IMR-90 (cell line): ENCODE measurements around the gene TMEM43. TPM values are rescaled to one million over a fixed set of nuclear protein-coding genes. Genes with fewer than 3 reads are reported as not detected.

Experiments
- ATAC-seq: fragments of 200-7000 bp; cut with Tn5 transposase; 2 replicates; pipeline ENCODE4 v1.9.1; 2020; ENCODE audit warnings: low read depth, mild to moderate bottlenecking, moderate library complexity
- BruUV-seq: library from RNA; stranded (reverse); fragments of 400-500 nt; replicated peaks from 2 replicates; lab custom pipeline; 2021; lab: Mats Ljungman, UMichigan
- CTCF ChIA-PET: fragments of 300-600 bp; formaldehyde crosslinking; extraction: SDS; loops from one replicate; lab custom pipeline; 2021; ENCODE audit warnings: antibody characterized with exemption; lab: Yijun Ruan, JAX
- POLR2A ChIA-PET: fragments of 300-600 bp; sonication (Branson Sonifier 250); formaldehyde crosslinking; loops from one replicate; lab custom pipeline; 2022; ENCODE audit warnings: antibody characterized with exemption; ENCODE audit not compliant: unreplicated experiment; lab: Charles Lee
- DNase-seq: peaks from one replicate; pipeline ENCODE4 v3.0.0; 2013
- H2AFZ ChIP-seq: replicated peaks from 2 replicates; pipeline ENCODE3; 2013; ENCODE audit warnings: low read length, mild to moderate bottlenecking; ENCODE audit not compliant: poor library complexity
- H2AK5ac ChIP-seq: 2 replicates; pipeline ENCODE4 v1.6.1; 2013; ENCODE audit warnings: low read depth, low read length, inconsistent platforms
- H2AK9ac ChIP-seq: replicated peaks from 2 replicates; pipeline ENCODE3; 2013; ENCODE audit warnings: mild to moderate bottlenecking, low read depth, low read length, moderate library complexity; ENCODE audit not compliant: poor library complexity
- H2BK120ac ChIP-seq: 2 replicates; pipeline ENCODE4 v1.6.1; 2013; ENCODE audit warnings: low read depth, low read length, inconsistent platforms
- H2BK15ac ChIP-seq: 3 replicates; pipeline ENCODE4 v1.6.1; 2013; ENCODE audit warnings: low read depth, low read length, inconsistent platforms
- H2BK20ac ChIP-seq: 2 replicates; pipeline ENCODE4 v1.6.1; 2013; ENCODE audit warnings: low read depth, mild to moderate bottlenecking, inconsistent platforms, low read length, moderate library complexity
- H2BK5ac ChIP-seq: 2 replicates; pipeline ENCODE4 v1.6.1; 2013; ENCODE audit warnings: mild to moderate bottlenecking, low read depth, low read length, inconsistent platforms; ENCODE audit not compliant: poor library complexity, severe bottlenecking
- H3K14ac ChIP-seq: replicated peaks from 2 replicates; pipeline ENCODE4 v1.6.1; 2013; ENCODE audit warnings: low read depth, low read length, inconsistent platforms
- H3K18ac ChIP-seq: 2 replicates; pipeline ENCODE4 v1.6.1; 2013; ENCODE audit warnings: low read depth, low read length, control low read depth
- H3K23ac ChIP-seq: 2 replicates; pipeline ENCODE4 v1.6.1; 2013; ENCODE audit warnings: low read depth, low read length, inconsistent platforms
- H3K27ac ChIP-seq: 2 replicates; pipeline ENCODE4 v1.5.1; 2013; ENCODE audit warnings: mild to moderate bottlenecking, control low read depth, low read length; ENCODE audit not compliant: insufficient read depth
- H3K27me3 ChIP-seq: 2 replicates; pipeline ENCODE4 v1.6.1; 2013; ENCODE audit warnings: low read length; ENCODE audit not compliant: control insufficient read depth, insufficient read depth
- H3K36me3 ChIP-seq: 2 replicates; pipeline ENCODE4 v1.6.1; 2013; ENCODE audit warnings: low read length, mixed read lengths; ENCODE audit not compliant: control insufficient read depth, insufficient read depth
- H3K4ac ChIP-seq: 2 replicates; pipeline ENCODE4 v1.6.1; 2013; ENCODE audit warnings: low read depth, low read length, inconsistent platforms
- H3K4me1 ChIP-seq: 2 replicates; pipeline ENCODE4 v1.6.1; 2013; ENCODE audit warnings: low read length, mixed read lengths; ENCODE audit not compliant: control insufficient read depth, insufficient read depth
- H3K4me2 ChIP-seq: 2 replicates; pipeline ENCODE4 v1.6.1; 2013; ENCODE audit warnings: low read depth, mild to moderate bottlenecking, control low read depth, low read length, moderate library complexity
- H3K4me3 ChIP-seq: 2 replicates; pipeline ENCODE4 v1.5.1; 2013; ENCODE audit warnings: low read depth, mild to moderate bottlenecking, control low read depth, low read length, moderate library complexity; ENCODE audit not compliant: insufficient read depth
- H3K56ac ChIP-seq: 2 replicates; pipeline ENCODE4 v1.6.1; 2013; ENCODE audit warnings: low read length, inconsistent platforms; ENCODE audit not compliant: insufficient read depth; ENCODE audit errors: extremely low read depth
- H3K79me1 ChIP-seq, 2 experiments: 2 replicates each; pipeline ENCODE4 v1.6.1; 2013; ENCODE audit warnings: low read length in 2 of 2, inconsistent platforms in 1 of 2, low read depth in 1 of 2
- H3K9ac ChIP-seq: 2 replicates; pipeline ENCODE4 v1.6.1; 2013; ENCODE audit warnings: low read depth, low read length, control low read depth
- H3K9me1 ChIP-seq: 2 replicates; pipeline ENCODE4 v1.6.1; 2013; ENCODE audit warnings: low read length, inconsistent platforms; ENCODE audit not compliant: insufficient read depth
- H3K9me3 ChIP-seq: 2 replicates; pipeline ENCODE4 v1.6.1; 2013; ENCODE audit warnings: low read length; ENCODE audit not compliant: control insufficient read depth, insufficient read depth
- H4K20me1 ChIP-seq: 2 replicates; pipeline ENCODE4 v1.6.1; 2013; ENCODE audit warnings: low read length, inconsistent platforms; ENCODE audit not compliant: insufficient read depth
- H4K5ac ChIP-seq: 2 replicates; pipeline ENCODE4 v1.6.1; 2013; ENCODE audit warnings: mild to moderate bottlenecking, low read depth, low read length, control low read depth
- H4K8ac ChIP-seq, 2 experiments: 2 replicates each; pipeline ENCODE4 v1.6.1; 2013; ENCODE audit warnings: low read depth in 2 of 2, low read length in 2 of 2, control low read depth in 1 of 2, inconsistent platforms in 1 of 2
- H4K91ac ChIP-seq: 2 replicates; pipeline ENCODE4 v1.6.1; 2013; ENCODE audit warnings: low read depth, low read length, inconsistent platforms; ENCODE audit not compliant: insufficient read depth
- BHLHE40 ChIP-seq: fragments of 150-350 bp; IDR thresholded peaks from 2 replicates; pipeline ENCODE4 v1.6.1; 2016; ENCODE audit warnings: mild to moderate bottlenecking, low read depth, low read length
- SMC3 ChIP-seq: fragments of 150-350 bp; IDR thresholded peaks from 2 replicates; pipeline ENCODE4 v1.6.1; 2016; ENCODE audit warnings: low read depth, mild to moderate bottlenecking, antibody characterized with exemption, low read length, moderate library complexity
- WGBS, 2 experiments: methylation state at CpG; one replicate each; pipeline versions ENCODE4 v1.1.5 to v1.1.7; 2013; ENCODE audit warnings: missing lambda C conversion rate in 2 of 2; ENCODE audit not compliant: insufficient read length in 1 of 2; ENCODE audit errors: extremely low coverage in 2 of 2; 5-methylcytosine and 5-hydroxymethylcytosine counted together
- dilution Hi-C: fragments of 300-500 bp; cut with HindIII; formaldehyde crosslinking; loops from one replicate; pipeline ENCODE4 v1.14.3; 2018; ENCODE audit warnings: low sequenced_read_pairs; ENCODE audit not compliant: unreplicated experiment
- in situ Hi-C: fragments of 300-500 bp; cut with MboI; formaldehyde crosslinking; loops from 3 replicates; pipeline ENCODE4 v1.14.3; 2019; ENCODE audit warnings: low sequenced_read_pairs, inconsistent platforms, mixed read lengths
- intact Hi-C: fragments of 100-400 bp; cut with micrococcal nuclease; formaldehyde crosslinking; loops from 2 replicates; pipeline ENCODE4 v1.10.0; 2022
- polyA plus RNA-seq, 3 experiments: library from polyadenylated mRNA; depleted of rRNA; stranded (reverse); fragments of >200 nt; gene quantifications; 2 replicates each; pipeline ENCODE4 v1.2.3, GENCODE V29; 2012; ENCODE audit warnings: low replicate concordance in 1 of 3
- total RNA-seq: library from RNA; depleted of rRNA; stranded (reverse); fragments of >200 nt; gene quantifications from 2 replicates; pipeline ENCODE4 v1.2.3, GENCODE V29; 2012
- TF ChIP-seq, protein P1 (sequence below): conservative IDR thresholded peaks from 2 replicates; pipeline ENCODE4 v1.5.1; 2012; ENCODE audit warnings: mild to moderate bottlenecking, low read depth, low read length, improper control_type of control experiment

TMEM43 gene
- total and polyA plus RNA-seq, 2 of the 4 experiments (the other 2 are of a cell fraction) = 109 to 114 TPM

DNA sequence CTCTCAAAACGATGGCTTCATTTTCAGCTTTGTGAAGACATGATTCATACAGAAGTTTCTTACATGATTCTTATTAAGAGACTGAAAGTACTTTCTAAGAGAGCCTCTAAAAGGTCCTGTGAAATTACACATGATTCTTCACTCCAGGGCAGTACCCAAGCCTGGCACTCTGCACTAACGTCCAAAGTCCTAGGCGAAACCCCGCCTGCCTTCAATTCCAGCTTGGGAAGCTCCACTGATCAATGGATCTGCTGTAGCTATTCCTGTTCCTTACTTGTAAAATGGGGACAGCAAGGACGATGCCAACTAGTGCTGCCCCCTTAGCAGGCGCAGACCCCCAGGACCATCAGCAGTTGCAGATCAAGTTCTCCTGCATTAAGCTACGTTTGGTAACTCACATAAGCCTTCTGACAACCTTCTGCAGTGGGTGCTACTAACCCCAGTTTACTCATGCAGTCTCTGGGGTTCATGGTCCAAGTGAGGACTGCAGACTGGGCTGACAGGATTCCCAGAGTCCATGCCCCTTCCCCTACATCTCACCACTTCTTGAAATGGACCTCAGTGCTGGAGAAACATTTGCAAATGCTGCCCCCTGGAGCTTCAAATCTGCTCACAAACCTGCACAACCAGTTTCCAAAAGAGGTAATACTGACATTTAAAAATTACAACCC, 10.8 kb upstream of the TMEM43 start:
- Histone ChIP-seq H2BK20ac (no peak overlapping the region), H2AK9ac (no peak overlapping the region), H3K4me1 (peaks cover 6% of the 10 kb centered on the region; the same call in 1 of the 2 replicates), H3K9me1 (peaks cover 16% of the 10 kb centered on the region; the same call in 1 of the 2 replicates), H2BK15ac (no peak overlapping the region), H3K14ac (no peak overlapping the region), H4K8ac (no peak overlapping the region), H2AK5ac (no peak overlapping the region), H4K5ac (no peak overlapping the region), H4K20me1 (no peaks in the 10 kb centered on the region), H3K9ac (no peak overlapping the region), H3K36me3 (peaks cover 20% of the 10 kb centered on the region), H3K9me3 (no peaks in the 10 kb centered on the region), H3K27ac (no peak overlapping the region), H3K4me2 (no peak overlapping the region), H2BK5ac (no peak overlapping the region), H3K23ac (no peak overlapping the region), H4K91ac (no peak overlapping the region), H3K4ac (no peak overlapping the region), H3K56ac (no peak overlapping the region), H3K27me3 (no peaks in the 10 kb centered on the region), H3K79me1 (peaks cover 13 to 16% of the 10 kb centered on the region in 2 experiments; a peak in 3 of 4 replicates), H2BK120ac (no peak overlapping the region), H2AFZ (peak overlapping the region; percentile 46), H3K4me3 (no peak overlapping the region), H3K18ac (no peak overlapping the region)
- no peak for ATAC-seq
- TF ChIP-seq BHLHE40 (no peak), SMC3 (peak; percentile 29; the same call in 1 of the 2 replicates)
- TF ChIP-seq, protein P1, sequence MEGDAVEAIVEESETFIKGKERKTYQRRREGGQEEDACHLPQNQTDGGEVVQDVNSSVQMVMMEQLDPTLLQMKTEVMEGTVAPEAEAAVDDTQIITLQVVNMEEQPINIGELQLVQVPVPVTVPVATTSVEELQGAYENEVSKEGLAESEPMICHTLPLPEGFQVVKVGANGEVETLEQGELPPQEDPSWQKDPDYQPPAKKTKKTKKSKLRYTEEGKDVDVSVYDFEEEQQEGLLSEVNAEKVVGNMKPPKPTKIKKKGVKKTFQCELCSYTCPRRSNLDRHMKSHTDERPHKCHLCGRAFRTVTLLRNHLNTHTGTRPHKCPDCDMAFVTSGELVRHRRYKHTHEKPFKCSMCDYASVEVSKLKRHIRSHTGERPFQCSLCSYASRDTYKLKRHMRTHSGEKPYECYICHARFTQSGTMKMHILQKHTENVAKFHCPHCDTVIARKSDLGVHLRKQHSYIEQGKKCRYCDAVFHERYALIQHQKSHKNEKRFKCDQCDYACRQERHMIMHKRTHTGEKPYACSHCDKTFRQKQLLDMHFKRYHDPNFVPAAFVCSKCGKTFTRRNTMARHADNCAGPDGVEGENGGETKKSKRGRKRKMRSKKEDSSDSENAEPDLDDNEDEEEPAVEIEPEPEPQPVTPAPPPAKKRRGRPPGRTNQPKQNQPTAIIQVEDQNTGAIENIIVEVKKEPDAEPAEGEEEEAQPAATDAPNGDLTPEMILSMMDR = 0 out of 2 replicates have a peak, but pooled peaks have one; percentile 11
- POLR2A ChIA-PET = no interaction called here
- dilution Hi-C loops (no loop called here), intact Hi-C loops (no loop called here), in situ Hi-C loops (loop anchor here (25.0 kb wide), 2 partner anchors 227 to 627 kb away; partner anchors contain the start of genes HDAC11 and WNT7A)
- no TSS peak for BruUV-seq
- WGBS, 2 experiments = 60% methylated on average over 4 of the region's 7 CpGs; no CpG with 5 or more reads in 1 of the 2 experiments
- DNase-seq = no peak
- CTCF ChIA-PET = interaction anchor here (1.1 kb wide), 1 partner anchor 218 kb away, joined by 3 read pairs; no protein-coding TSS in a partner anchor
